Measurements from ENCODE around the gene KIAA0513. TPM values are rescaled to one million over a fixed set of nuclear protein-coding genes. Genes with fewer than 3 reads are reported as not detected.

Gene KIAA0513
- total and polyA plus RNA-seq, 2 donors (not counting 1 experiment from before 2014, with no cell fraction given): 1.1 to 2.1 TPM

DNA sequence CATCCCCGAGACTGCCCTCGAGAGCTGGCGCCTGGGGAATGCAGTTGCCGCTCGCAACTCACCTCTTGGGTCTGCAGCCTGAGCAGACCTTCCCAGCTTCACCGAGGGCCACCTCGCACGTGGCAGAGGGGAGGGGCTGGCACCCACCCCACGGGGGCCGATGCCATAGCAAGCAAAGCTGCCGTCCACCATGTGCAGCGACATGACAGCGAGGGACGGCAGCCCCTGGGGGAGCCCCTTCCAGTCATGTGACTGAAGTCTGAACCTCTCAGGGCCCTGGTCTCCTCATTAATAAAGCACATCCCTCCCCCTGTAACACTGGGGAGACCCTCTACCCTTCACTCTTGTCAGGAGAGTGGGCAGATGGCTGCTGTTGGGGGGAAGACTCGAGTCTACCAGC, 54.2 kb downstream of the KIAA0513 start:
- peaks cover 0 to 5% (median 0%) of the 10 kb centered on the region in 3 donors for H3K9me3 ChIP-seq (ENCODE audit: control extremely low read depth in 1 of 3, control insufficient read depth in 2 of 3, insufficient read depth in 1 of 3, low read length in 2 of 3)
- H2AFZ ChIP-seq (ENCODE audit: insufficient read depth, low read depth, low read length, poor library complexity, severe bottlenecking): no peak overlapping the region
- DNase-seq (no peak), ATAC-seq (ENCODE audit: low read depth) (no peak)
- no peaks in the 10 kb centered on the region for H3K9me3 Mint-ChIP-seq (ENCODE audit: insufficient read depth)
- 95% methylated on average over 14 of the region's 15 CpGs for WGBS (ENCODE audit: insufficient coverage)
- POLR2A ChIA-PET: no interaction called here
- H3K4me3 Mint-ChIP-seq: no peak overlapping the region
- no peak overlapping the region for H3K27ac ChIP-seq (ENCODE audit: low read length in 2 of 2)
- peaks cover 28% of the 10 kb centered on the region for H3K4me1 Mint-ChIP-seq
- no peaks in the 10 kb centered on the region for H4K20me1 ChIP-seq (ENCODE audit: control insufficient read depth, insufficient read depth, low read length, poor library complexity, severe bottlenecking)
- H3K27me3 Mint-ChIP-seq: peaks cover 22% of the 10 kb centered on the region
- H3K4me1 ChIP-seq (ENCODE audit: control insufficient read depth in 2 of 2, insufficient read depth in 2 of 2, low read length in 2 of 2): peaks cover 27 to 34% of the 10 kb centered on the region in 2 donors
- no peak overlapping the region for H3K27ac Mint-ChIP-seq
- H3K27me3 ChIP-seq (replicated peaks in 1 of 4; ENCODE audit: control extremely low read depth in 1 of 4, control insufficient read depth in 3 of 4, insufficient read depth in 4 of 4, low read length in 3 of 4): peaks cover 0 to 15% (median 4%) of the 10 kb centered on the region in 4 experiments
- H3K9ac ChIP-seq (ENCODE audit: low read length): no peak overlapping the region
- H3K36me3 ChIP-seq (replicated peaks in 1 of 2; ENCODE audit: control extremely low read depth in 1 of 2, control insufficient read depth in 1 of 2, extremely low read depth in 1 of 2, insufficient read depth in 2 of 2, low read length in 1 of 2): no peaks in the 10 kb centered on the region
- H3K4me3 ChIP-seq (ENCODE audit: control extremely low read depth in 1 of 5, extremely low read depth in 1 of 5, insufficient read depth in 1 of 5, low read depth in 2 of 5, low read length in 4 of 5): no peak overlapping the region
- no peaks in the 10 kb centered on the region for H3K79me2 ChIP-seq (ENCODE audit: control insufficient read depth, insufficient read depth, low read length)
- CTCF ChIA-PET: interaction anchor here (2.0 kb wide), 1 partner anchor 26 kb away, joined by 4 read pairs; no protein-coding TSS in a partner anchor
- TF ChIP-seq, protein P1, sequence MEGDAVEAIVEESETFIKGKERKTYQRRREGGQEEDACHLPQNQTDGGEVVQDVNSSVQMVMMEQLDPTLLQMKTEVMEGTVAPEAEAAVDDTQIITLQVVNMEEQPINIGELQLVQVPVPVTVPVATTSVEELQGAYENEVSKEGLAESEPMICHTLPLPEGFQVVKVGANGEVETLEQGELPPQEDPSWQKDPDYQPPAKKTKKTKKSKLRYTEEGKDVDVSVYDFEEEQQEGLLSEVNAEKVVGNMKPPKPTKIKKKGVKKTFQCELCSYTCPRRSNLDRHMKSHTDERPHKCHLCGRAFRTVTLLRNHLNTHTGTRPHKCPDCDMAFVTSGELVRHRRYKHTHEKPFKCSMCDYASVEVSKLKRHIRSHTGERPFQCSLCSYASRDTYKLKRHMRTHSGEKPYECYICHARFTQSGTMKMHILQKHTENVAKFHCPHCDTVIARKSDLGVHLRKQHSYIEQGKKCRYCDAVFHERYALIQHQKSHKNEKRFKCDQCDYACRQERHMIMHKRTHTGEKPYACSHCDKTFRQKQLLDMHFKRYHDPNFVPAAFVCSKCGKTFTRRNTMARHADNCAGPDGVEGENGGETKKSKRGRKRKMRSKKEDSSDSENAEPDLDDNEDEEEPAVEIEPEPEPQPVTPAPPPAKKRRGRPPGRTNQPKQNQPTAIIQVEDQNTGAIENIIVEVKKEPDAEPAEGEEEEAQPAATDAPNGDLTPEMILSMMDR (IDR thresholded peaks at IDR 0.05): no peak
- TF ChIP-seq EZH2 (IDR thresholded peaks at IDR 0.05; ENCODE audit: borderline replicate concordance, insufficient read depth, low read depth, low read length, poor library complexity, severe bottlenecking): no peak
- intact Hi-C loops (cut with micrococcal nuclease): no loop called here
- H3K4me2 ChIP-seq (replicated peaks; ENCODE audit: low read depth, low read length, poor library complexity, severe bottlenecking): peak overlapping the region; percentile 75

DNA sequence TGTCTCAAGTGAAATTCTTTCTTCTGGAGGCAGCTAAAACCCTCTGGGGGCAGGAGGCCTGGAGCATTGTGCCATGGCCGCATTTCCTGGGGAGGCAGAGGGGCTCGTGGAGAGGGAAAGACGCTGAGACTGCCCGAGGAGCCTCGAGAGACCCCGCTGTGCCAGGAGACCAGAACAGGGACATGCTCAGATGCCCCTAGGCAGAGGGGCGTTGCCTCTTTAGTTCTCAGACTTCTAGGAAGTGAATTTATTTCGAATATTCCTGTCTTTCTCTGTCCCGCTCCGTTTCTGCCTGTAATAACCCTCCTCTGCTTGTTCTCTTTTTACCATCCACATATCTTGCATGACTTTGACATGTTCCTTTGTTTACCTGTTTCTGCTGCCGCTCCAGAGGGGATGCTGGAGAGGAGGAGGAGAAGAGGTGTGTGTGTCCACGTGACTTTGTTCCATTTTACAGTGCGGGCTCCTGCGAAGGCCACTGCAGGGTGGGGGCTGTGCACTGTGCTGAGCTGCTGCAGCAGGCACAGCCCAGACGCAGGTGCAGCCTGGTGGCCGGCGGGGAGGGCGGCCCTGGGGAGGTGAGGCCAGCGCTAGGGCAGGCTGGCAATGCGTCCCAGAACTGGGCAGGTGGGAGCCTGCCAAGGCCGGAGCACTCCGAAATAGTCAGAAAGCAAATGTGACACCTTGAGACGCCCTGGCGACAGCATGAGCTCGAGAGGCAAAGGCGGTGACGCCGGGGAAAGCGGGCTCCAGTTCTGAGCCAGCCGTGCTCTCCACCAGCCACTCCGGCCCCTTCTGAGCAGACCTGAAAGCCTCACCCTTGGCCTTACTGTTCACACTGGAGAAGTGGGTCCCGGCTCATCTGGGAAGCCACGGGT, 54.8 kb downstream of the KIAA0513 start:
- Mint-ChIP-seq H3K27ac (no peak overlapping the region), H3K4me3 (peak overlapping the region; percentile 78), H3K4me1 (peaks cover 28% of the 10 kb centered on the region), H3K9me3 (ENCODE audit: insufficient read depth) (no peaks in the 10 kb centered on the region), H3K27me3 (peaks cover 19% of the 10 kb centered on the region)
- TF ChIP-seq EZH2 (IDR thresholded peaks at IDR 0.05; ENCODE audit: borderline replicate concordance, insufficient read depth, low read depth, low read length, poor library complexity, severe bottlenecking): no peak
- TF ChIP-seq, protein P1 (IDR thresholded peaks at IDR 0.05): no peak
- H3K4me2 ChIP-seq (replicated peaks; ENCODE audit: low read depth, low read length, poor library complexity, severe bottlenecking): peak overlapping the region; percentile 75
- peak; percentile 38 for DNase-seq
- intact Hi-C loops (cut with micrococcal nuclease): no loop called here
- H3K79me2 ChIP-seq (ENCODE audit: control insufficient read depth, insufficient read depth, low read length): no peaks in the 10 kb centered on the region
- ChIA-PET POLR2A (no interaction called here), CTCF (interaction anchor here (2.0 kb wide), 1 partner anchor 26 kb away, joined by 4 read pairs; no protein-coding TSS in a partner anchor)
- peak overlapping the region in 4 of 5 experiments; percentile 8 to 38 (median 28) for H3K4me3 ChIP-seq (ENCODE audit: control extremely low read depth in 1 of 5, extremely low read depth in 1 of 5, insufficient read depth in 1 of 5, low read depth in 2 of 5, low read length in 4 of 5)
- peaks cover 24 to 28% of the 10 kb centered on the region in 2 donors for H3K4me1 ChIP-seq (ENCODE audit: control insufficient read depth in 2 of 2, insufficient read depth in 2 of 2, low read length in 2 of 2)
- H3K36me3 ChIP-seq (replicated peaks in 1 of 2; ENCODE audit: control extremely low read depth in 1 of 2, control insufficient read depth in 1 of 2, extremely low read depth in 1 of 2, insufficient read depth in 2 of 2, low read length in 1 of 2): no peaks in the 10 kb centered on the region
- peaks cover 0 to 5% (median 0%) of the 10 kb centered on the region in 3 donors for H3K9me3 ChIP-seq (ENCODE audit: control extremely low read depth in 1 of 3, control insufficient read depth in 2 of 3, insufficient read depth in 1 of 3, low read length in 2 of 3)
- H2AFZ ChIP-seq (ENCODE audit: insufficient read depth, low read depth, low read length, poor library complexity, severe bottlenecking): peak overlapping the region; percentile 61
- WGBS (ENCODE audit: insufficient coverage): 10% methylated on average over 29 of the region's 33 CpGs
- H3K27ac ChIP-seq (ENCODE audit: low read length in 2 of 2): no peak overlapping the region
- H4K20me1 ChIP-seq (ENCODE audit: control insufficient read depth, insufficient read depth, low read length, poor library complexity, severe bottlenecking): no peaks in the 10 kb centered on the region
- peak overlapping the region; percentile 40 for H3K9ac ChIP-seq (ENCODE audit: low read length)
- ATAC-seq (ENCODE audit: low read depth): peak; percentile 44
- H3K27me3 ChIP-seq (replicated peaks in 1 of 4; ENCODE audit: control extremely low read depth in 1 of 4, control insufficient read depth in 3 of 4, insufficient read depth in 4 of 4, low read length in 3 of 4): peaks cover 0 to 13% (median 4%) of the 10 kb centered on the region in 4 experiments
